Neutrophil (primary cell): ENCODE measurements around the gene FMNL3.
"Not testable (repeated sequence)": the region's sequence is repeated elsewhere in the genome, so short reads cannot be mapped to it uniquely, and the experiment has no call there.

ENCODE experiments used
- H3K27ac ChIP-seq: fragments of 200-600 bp; sonication (generic); 2 replicates; pipeline ENCODE4 v1.5.1; 2016; ENCODE audit warnings: mild to moderate bottlenecking, moderate library complexity
- H3K27me3 ChIP-seq: fragments of 200-600 bp; sonication (generic); 2 replicates; pipeline ENCODE4 v1.6.0; 2016; ENCODE audit warnings: mild to moderate bottlenecking
- H3K36me3 ChIP-seq: fragments of 200-600 bp; sonication (generic); 2 replicates; pipeline ENCODE4 v1.5.1; 2017
- H3K4me1 ChIP-seq, 2 experiments: fragments of 200-600 bp in 1 of 2; sonication (generic) in 1 of 2; 1 replicate in 1 of 2; 2 replicates in 1 of 2; pipeline versions ENCODE4 v1.5.1 to v1.6.1; 2013 to 2016; ENCODE audit warnings: low read depth in 1 of 2, low read length in 1 of 2, mild to moderate bottlenecking in 1 of 2, moderate library complexity in 1 of 2; ENCODE audit not compliant: control insufficient read depth in 1 of 2, insufficient read depth in 1 of 2
- H3K4me3 ChIP-seq, 2 experiments: fragments of 200-600 bp in 1 of 2; sonication (generic) in 1 of 2; 1 replicate in 1 of 2; 2 replicates in 1 of 2; pipeline ENCODE4 v1.5.1; 2013 to 2016; ENCODE audit warnings: low read depth in 1 of 2, low read length in 1 of 2, mild to moderate bottlenecking in 1 of 2, moderate library complexity in 1 of 2
- H3K9me3 ChIP-seq: fragments of 200-600 bp; sonication (generic); 2 replicates; pipeline ENCODE4 v1.5.1; 2016
- TF ChIP-seq, protein P1 (sequence below): fragments of 200-600 bp; sonication (generic); IDR thresholded peaks from 2 replicates; pipeline ENCODE4 v1.5.1; 2016; ENCODE audit warnings: antibody characterized with exemption

Gene FMNL3

GRCh38 chr12:49716553-49716952 is 9.3 kb upstream of the FMNL3 start:
- TF ChIP-seq, protein P1, sequence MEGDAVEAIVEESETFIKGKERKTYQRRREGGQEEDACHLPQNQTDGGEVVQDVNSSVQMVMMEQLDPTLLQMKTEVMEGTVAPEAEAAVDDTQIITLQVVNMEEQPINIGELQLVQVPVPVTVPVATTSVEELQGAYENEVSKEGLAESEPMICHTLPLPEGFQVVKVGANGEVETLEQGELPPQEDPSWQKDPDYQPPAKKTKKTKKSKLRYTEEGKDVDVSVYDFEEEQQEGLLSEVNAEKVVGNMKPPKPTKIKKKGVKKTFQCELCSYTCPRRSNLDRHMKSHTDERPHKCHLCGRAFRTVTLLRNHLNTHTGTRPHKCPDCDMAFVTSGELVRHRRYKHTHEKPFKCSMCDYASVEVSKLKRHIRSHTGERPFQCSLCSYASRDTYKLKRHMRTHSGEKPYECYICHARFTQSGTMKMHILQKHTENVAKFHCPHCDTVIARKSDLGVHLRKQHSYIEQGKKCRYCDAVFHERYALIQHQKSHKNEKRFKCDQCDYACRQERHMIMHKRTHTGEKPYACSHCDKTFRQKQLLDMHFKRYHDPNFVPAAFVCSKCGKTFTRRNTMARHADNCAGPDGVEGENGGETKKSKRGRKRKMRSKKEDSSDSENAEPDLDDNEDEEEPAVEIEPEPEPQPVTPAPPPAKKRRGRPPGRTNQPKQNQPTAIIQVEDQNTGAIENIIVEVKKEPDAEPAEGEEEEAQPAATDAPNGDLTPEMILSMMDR: no peak
- Histone ChIP-seq H3K4me3 (no peak overlapping the region), H3K9me3 (no peaks in the 10 kb centered on the region), H3K36me3 (no peaks in the 10 kb centered on the region), H3K4me1 (no peaks in the 10 kb centered on the region), H3K27ac (no peak overlapping the region), H3K27me3 (peaks cover 44% of the 10 kb centered on the region)

GRCh38 chr12:49713952-49714351 is 6.7 kb upstream of the FMNL3 start:
- not testable (repeated sequence) for H3K9me3 ChIP-seq, H3K4me3 ChIP-seq, H3K4me1 ChIP-seq, H3K27ac ChIP-seq, H3K36me3 ChIP-seq
- peaks cover 65% of the 10 kb centered on the region for H3K27me3 ChIP-seq

- H3K4me3 ChIP-seq: no peak overlapping the region
- TF ChIP-seq, protein P1: no peak
- H3K27ac ChIP-seq: no peak overlapping the region
- H3K27me3 ChIP-seq: peaks cover 49% of the 10 kb centered on the region
- H3K9me3 ChIP-seq: no peaks in the 10 kb centered on the region
- no peaks in the 10 kb centered on the region for H3K36me3 ChIP-seq
- peaks cover 15 to 17% of the 10 kb centered on the region in 2 experiments for H3K4me1 ChIP-seq
Measured at GRCh38 chr12:49708851-49709250, 1.6 kb upstream of the FMNL3 start.

DNA sequence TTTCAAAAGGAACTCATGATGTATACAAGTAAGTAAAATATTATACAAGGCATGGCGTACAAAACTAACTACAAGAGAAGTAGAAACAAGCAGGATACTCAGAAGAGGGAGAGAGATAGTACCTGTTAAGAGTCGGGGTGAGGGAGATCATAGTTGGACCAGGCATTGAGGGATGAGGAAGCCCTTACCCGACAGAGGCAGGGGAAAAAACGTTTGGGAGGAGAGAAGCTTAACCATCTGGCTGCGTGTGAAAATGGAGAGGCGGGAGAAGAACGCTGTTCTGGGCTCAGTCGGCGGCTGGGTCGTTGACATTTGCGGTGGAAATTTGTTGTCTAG is 575 bp upstream of the FMNL3 start:
- H3K4me3 ChIP-seq: no peak overlapping the region

GRCh38 chr12:49706351-49707127 is 666 bp downstream of the FMNL3 start:
- H3K36me3 ChIP-seq: no peaks in the 10 kb centered on the region
- H3K27me3 ChIP-seq: peaks cover 35% of the 10 kb centered on the region
- peak overlapping the region; percentile 66 for H3K27ac ChIP-seq
- peak overlapping the region; percentile 79 to 88 for H3K4me3 ChIP-seq
- H3K4me1 ChIP-seq: peaks cover 15 to 17% of the 10 kb centered on the region in 2 experiments
- TF ChIP-seq, protein P1: no peak
- no peaks in the 10 kb centered on the region for H3K9me3 ChIP-seq

More for the DNA sequence above, 575 bp upstream of the FMNL3 start:
- Histone ChIP-seq H3K27me3 (peaks cover 47% of the 10 kb centered on the region), H3K9me3 (no peaks in the 10 kb centered on the region), H3K4me1 (peaks cover 15 to 17% of the 10 kb centered on the region in 2 experiments), H3K36me3 (no peaks in the 10 kb centered on the region), H3K27ac (no peak overlapping the region)
- TF ChIP-seq, protein P1: peak; percentile 4

GRCh38 chr12:49705479-49706134 is 1.6 kb downstream of the FMNL3 start:
- Histone ChIP-seq H3K4me1 (peaks cover 15 to 17% of the 10 kb centered on the region in 2 experiments), H3K4me3 (peak overlapping the region; percentile 79 to 88)

More at GRCh38 chr12:49705479-49706134, 1.6 kb downstream of the FMNL3 start:
- Histone ChIP-seq H3K27me3 (peaks cover 26% of the 10 kb centered on the region), H3K27ac (peak overlapping the region; percentile 66), H3K9me3 (no peaks in the 10 kb centered on the region), H3K36me3 (no peaks in the 10 kb centered on the region)
- TF ChIP-seq, protein P1: no peak
